GM18507 (cell line): ENCODE results near the gene CCSER1.
"Not testable (repeated sequence)": the region's sequence is repeated elsewhere in the genome, so short reads cannot be mapped to it uniquely, and the experiment has no call there.

ENCODE experiments used
- DNase-seq: peaks from one replicate; pipeline ENCODE4 v3.0.0; 2011; ENCODE audit warnings: low read depth; ENCODE audit not compliant: insufficient read length; ENCODE audit errors: extremely low spot score
- FAIRE-seq: peaks from 2 replicates; lab custom pipeline; 2011; peaks lifted over from hg19 to GRCh38; lab: Jason Lieb, UNC

CCSER1 gene

DNA sequence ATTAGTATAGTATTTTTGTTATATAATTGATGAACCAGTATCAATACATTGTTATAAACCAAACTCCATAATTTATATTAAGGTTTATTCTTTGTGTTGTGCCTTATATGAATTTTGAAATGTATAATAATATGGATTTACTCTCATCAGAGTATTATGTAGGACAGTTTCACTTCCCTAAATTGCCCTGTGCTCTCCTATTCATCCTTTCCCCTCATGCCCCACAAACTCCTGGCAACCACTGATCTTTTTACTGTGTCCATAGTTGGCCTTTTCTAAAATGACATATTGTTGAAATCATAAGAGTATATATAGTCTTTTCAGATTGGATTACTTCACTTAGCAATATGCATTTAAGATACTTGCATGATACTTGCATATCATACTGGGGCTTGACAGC is 1218.4 kb downstream of the CCSER1 start:
- DNase-seq (no peak), FAIRE-seq (no peak)

DNA sequence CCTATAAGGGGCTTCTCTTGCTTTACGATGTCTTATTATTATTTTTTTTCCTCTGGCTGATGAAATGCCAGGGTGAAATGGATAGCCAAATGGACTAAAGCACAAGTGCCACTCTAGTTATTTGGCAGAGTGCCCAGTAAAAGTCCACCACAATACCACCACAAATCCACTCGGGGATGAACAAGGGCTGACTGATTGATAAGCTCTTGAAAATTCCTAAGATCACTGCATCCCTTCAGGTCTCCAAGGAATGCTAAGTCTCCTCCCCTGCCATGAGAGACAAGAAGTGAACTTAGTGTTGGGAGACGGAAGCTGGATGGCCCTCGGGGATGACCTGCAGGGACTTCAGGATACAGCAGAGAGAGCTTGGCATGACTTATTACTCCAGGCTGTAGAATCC is 1229.3 kb downstream of the CCSER1 start:
- not testable (repeated sequence) for FAIRE-seq, DNase-seq

DNA sequence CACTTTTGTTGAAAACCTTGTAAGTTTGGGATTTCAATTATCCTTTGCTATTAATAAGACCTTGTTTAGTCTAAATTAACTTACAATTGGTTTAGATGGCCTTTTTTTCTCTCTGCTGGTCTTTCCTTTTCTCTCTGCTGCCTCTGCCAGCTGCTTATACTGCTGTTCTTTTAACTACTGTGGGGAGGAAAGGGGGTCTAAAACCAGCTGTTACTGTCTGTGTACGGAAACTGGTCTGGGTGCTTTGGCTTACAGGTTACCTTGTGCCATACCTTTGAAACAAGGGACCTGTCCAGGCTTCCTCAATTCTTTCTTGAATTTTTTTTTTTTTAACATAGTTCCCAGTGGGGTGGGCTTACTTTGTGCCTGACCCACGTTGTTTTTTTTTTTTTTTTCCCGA is 1230.8 kb downstream of the CCSER1 start:
- DNase-seq, FAIRE-seq: not testable (repeated sequence)

DNA sequence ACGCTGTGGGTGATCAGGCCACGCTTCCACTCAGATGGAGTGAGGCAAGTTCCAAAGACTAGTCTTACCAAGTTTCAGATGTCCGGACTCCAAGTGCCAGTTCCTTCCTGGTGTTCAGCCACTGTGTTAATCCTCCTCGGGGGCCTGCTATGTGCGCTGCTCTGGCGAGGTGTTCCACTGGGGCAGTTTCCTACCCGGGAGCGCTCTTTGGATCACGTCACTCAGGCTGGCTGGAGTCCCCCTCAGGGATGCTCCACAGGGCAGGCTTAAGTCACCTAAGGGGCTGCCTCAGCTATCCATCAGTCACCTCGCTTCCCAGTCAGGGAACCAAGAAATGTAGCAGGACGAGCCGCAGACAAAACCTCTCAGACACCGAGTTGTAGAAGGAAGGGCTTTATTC is 1231.4 kb downstream of the CCSER1 start:
- DNase-seq, FAIRE-seq: not testable (repeated sequence)

DNA sequence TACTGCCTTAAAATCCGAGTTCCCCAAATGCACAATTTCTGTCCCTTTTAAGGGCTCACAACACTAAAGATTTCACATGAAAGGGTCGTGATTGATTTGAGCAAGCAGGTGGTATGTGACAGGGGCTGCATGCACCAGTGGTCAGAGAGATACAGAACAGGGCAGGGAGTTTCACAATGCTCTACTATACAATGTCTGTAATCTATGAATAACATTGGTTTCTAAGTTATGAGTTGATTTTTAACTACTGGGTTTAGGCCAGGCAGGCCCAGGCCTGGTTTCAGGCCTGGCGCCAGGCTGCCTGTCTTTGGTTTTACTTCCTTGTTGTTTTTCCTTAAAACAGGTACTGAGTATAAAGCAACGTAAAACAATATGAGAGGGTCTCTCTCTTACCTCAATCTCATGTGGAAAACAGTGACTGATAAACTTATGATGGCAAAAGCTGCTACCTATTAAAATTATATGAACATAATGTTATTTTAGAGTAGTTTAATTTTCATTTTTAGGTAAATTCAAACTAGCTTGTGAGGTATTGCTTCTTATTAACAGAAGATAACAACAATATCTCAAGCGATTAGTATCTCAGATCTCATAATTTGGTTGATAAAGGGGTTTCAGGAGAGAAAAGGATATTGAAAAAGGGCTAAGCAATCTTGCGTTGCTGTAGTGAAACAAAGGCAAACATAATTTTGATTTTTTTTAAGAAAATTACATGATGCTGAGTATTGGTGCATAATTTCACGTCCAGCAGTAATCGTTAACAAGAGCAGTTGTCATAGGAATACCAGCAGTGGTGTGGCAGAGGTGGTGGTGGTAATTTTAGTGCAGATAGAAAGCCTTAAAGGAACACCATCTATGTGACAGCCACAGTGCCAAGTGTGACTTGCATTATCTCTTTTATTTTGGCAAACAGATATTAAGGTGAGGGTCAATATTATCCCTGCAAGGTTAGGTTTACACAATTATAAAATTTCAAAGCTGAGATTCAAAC is 1232.1 kb downstream of the CCSER1 start:
- DNase-seq = no peak
- peak; percentile 71 for FAIRE-seq

DNA sequence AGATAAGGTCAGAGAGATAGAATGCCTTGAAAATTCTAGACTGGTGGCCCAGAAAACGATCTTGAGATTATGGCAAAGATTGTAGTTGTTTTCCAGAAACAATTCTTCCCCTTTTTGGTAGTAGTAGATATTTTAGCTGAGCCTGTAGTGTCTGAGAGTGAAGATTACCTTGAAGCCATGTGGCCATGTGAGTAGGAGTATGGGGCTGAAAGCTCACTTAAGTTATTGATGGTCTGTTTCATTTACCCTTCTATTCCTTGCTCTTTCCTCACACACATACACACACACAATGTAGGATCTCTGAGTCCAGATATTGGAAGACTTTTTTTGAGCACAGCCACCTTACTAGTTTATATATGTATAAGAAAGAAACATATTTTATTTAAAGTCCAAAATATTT is 1234.9 kb downstream of the CCSER1 start:
- DNase-seq = no peak
- no peak for FAIRE-seq

DNA sequence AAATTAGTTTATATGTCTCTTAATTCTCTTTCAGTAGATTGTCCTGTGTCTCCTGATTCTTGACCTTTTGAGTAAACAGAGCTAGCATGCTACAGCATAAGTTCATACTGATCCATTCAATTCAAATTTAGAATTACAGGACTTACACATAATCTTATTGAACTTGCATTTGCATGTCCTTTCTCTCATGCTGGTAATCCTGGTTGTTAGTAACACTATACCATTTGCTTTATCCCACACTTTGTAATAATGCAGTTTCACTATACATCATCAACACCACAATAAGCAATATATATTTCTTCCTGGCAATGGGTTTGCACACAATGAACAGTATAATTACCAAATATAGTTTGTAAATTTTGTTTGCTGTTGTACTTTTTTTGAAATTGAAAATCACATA is 1239.4 kb downstream of the CCSER1 start:
- DNase-seq = no peak
- FAIRE-seq = peak; percentile 12

DNA sequence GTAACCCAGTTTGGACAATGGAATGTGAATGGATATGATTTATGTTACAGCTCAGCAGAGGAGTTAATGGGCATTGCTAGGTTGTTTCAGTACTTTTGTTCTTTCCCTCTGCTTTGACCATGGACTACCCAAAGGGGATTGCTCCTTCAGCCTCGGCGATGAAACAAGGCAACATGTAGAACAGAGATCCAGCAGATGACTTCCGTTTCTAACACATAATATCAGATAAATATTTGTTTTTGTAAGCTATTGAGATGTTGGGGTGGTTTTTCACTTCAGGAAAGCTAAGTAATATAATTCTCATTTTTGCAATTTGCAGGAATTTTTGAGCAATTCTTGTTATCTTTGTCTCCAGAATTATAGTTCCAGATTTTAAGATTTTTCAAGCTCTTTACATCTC is 1241.9 kb downstream of the CCSER1 start:
- DNase-seq = no peak
- no peak for FAIRE-seq

DNA sequence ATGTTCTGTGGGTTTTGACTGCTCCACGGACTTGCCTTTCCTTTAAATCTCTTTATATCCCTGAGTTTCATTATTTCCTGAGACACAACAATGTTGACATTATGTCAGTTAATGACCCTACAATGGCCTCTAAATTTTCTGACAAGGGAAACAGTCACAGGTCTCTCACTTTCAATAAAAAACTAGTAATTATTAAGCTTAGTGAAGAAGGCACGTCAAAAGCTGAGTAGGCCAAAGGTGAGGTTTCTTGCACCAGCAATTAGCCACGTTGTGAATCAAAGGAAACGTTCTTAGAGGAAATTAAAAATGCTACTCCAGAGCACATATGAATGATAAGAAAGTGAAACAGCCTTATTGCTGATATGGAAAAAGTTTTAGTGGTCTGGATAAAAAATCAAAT is 1246.4 kb downstream of the CCSER1 start:
- no peak for FAIRE-seq
- DNase-seq = no peak

DNA sequence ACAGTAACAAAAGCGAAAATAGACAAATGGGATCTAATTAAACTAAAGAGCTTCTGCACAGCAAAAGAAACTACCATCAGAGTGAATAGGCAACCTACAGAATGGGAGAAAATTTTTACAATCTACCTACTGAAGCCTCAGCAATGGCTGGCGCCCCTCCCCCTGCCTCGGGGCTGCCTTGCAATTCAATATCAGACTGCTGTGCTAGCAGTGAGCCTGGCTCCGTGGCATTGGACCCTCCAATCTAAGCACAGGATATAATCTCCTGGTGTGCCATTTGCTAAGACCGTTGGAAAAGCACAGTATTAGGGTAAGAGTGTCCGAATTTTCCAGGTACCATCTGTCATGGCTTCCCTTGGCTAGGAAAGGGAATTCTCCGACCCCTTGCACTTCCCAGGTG is 1278.2 kb downstream of the CCSER1 start:
- not testable (repeated sequence) for FAIRE-seq

DNA sequence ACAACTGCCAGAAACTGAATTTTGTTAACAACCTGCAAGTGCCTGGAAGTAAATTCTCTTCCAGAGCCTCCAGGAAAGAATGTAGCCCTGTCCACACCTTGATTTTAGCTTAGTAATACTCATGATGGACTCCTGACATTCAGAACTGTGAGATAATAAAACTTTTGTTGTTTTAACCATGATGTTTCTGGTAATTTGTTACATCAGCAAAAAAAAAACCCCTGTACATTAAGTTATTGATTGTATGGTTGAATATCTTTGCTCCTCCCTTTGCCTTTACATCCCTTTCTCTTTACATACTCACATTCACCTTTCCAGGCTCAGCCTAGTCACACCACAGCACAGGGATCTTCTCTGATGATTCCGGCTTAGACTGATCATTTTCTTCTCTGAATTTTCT is 1294.8 kb downstream of the CCSER1 start:
- FAIRE-seq (no peak), DNase-seq (no peak)

More for the DNA sequence above, 1278.2 kb downstream of the CCSER1 start:
- DNase-seq = not testable (repeated sequence)

DNA sequence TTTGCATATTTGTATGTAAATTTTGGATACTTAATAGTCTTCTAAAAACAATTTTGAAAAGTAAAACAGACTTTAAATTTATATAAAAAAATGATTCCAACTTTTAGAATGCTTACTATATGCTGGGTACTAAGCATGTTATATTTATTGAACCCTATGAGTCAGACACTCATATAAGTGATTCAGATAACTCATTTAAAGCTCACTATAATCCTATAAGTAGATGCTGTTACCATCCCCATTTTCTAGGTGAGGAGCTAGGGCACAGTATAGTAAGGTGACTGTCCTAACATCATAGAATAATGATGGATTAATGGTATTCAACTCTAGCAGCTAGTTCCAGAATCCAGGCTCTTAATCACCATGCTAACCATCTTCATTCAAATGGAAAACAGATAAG is 1299.5 kb downstream of the CCSER1 start:
- DNase-seq (no peak), FAIRE-seq (no peak)

DNA sequence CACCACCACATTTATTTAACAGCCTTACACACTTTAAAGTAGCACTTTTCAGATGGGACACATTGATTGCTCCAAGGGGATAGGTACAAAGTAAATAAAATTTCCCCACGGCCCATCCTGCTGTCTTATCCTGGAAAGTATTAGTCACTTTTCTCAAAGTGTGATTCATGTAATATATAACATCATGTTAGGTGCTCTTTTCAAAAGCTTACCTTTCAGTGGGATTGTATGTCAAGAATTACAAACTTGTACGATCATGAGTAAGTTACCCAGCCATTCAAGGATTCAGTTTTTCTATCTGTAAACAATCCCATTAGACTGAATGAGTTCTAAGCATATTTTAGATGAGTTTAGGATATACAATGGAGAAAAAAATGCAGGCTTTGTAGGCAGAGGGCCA is 1300.0 kb downstream of the CCSER1 start:
- FAIRE-seq (no peak), DNase-seq (no peak)

DNA sequence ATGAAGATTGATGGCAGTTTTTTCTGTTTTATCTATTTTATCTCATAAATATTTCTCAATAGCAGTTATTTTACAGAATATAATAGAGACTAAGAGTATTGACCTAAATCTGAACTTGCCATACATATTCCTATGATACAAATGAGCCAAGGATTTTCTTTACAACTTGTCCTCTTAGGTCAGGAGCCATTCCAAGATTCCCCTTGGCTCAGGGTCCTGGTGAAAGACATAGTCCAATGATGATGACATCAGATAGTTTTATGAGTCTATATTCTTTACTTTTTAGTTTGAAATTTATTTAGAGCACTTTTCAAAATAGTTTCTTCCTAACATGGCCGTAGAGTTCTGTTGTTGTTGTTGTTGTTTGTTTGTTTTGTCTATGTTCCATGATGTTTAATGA is 1307.4 kb downstream of the CCSER1 start:
- no peak for DNase-seq

DNA sequence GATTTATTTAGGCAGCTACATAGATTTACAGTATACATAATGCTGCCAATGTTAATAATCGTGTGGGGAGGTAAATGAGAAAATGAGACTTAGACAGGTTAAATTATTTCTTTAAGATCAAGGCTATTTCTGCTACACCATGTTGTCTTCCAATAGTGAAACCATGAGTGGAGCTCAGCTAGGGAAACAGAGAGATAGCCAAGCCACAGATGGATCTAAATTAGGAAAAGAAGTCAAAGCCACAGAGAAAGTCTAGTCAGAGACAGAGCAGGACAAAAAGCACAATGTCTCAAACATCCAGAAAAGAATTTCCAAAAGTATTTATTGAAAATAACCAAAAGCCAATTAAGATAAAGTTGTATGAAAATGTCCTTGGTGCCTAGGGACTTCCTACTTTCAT is 1309.4 kb downstream of the CCSER1 start:
- FAIRE-seq (no peak), DNase-seq (no peak)

More for the DNA sequence above, 1307.4 kb downstream of the CCSER1 start:
- FAIRE-seq = no peak

DNA sequence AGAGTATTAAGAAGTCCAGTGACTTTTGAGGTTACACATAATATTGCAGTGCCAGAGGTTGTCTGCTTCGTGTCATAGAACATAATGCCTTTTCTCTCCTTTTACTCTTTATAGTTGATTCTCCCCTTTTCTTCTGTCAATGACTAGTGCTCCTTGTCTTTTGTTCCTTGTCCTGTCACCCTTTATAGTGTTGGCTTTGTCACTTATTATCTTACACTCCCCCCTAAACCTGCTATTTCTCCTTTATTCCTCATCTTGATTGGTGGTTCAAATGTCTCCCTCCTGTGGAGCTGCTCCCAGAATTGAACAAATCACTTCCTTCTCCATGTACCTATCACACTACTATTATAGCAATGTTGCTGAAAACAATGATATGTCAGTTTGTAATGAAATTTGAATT is 1320.0 kb downstream of the CCSER1 start:
- FAIRE-seq (no peak), DNase-seq (no peak)

DNA sequence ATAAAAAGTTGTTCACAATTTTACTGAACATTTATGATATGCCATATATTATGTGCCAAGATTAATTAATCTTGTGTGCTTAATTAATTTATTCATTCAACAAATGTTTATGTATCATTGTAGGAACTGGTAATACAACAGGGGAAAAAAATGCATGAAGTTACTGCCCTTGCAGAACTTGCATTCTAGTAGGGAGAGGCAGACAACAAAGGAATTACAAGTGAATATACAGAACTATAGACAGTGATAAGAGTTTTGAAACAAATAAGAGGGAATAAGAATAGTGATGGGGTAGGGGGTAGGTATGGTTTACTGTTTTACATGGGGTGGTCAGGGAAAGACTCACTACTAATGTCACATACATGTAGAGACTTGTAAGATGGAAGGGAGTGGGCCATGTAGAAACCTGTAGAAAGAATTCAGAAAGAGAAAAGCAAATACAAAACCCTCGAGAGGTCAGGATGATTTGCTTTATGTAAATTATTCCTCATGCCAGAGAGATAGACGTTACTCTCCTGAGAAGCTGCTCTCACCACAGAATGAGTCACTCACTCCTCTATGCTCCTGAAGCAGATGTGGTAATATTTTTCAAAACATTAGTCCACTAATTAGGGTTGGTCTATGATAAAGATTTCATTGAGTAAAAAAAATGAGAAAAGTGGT is 1321.6 kb downstream of the CCSER1 start:
- DNase-seq = no peak
- no peak for FAIRE-seq

DNA sequence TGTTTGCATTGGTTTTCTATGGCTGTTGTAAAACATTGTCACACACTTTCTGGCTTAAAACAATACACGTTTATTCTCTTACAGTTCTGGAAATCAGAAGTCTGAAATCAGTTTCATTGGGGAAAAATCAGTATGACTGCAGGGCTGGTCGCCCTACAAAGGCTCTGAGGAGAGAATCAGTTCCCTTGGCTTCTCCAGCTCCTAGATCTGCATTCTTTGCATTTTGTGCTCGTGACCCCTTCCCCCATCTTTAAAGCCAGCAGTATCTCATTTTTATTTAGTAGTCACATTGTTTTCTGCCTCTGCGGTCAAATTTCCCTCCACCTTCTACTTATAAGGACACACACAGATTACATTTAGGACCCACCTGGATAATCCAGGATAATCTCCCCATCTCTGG is 1326.9 kb downstream of the CCSER1 start:
- no peak for FAIRE-seq
- DNase-seq = no peak

DNA sequence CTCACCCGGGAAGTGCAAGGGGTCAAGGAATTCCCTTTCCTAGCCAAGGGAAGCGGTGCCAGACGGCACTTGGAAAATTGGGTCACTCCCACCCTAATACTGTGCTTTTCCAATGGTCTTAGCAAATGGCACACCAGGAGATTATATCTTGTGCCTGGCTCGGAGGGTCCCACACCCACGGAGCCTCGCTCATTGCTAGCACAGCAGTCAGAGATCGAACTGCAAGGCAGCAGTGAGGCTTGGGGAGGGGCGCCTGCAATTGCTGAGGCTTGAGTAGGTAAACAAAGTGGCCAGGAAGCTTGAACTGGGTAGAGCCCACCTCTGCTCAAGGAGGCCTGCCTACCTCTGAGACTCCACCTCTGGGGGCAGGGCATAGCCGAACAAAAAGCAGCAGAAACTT is 1335.4 kb downstream of the CCSER1 start:
- not testable (repeated sequence) for DNase-seq, FAIRE-seq

DNA sequence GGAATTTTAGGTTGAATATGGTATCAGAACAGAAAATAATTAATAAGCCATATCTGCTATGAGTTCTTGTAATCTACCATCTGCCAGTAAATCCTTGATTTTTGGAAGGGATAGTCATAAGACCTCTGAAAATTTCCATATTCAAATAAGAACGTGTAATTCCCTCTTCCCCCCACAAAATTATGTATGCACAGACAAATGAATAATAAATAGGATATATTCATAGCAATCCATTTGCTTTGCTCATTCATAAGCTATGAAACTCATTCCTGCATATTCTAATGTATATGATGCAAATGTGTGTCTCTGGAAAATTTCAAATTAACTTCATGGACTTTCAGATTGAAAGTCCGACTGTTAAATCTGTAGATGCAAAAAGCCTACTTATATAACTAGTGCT is 1343.5 kb downstream of the CCSER1 start:
- DNase-seq (no peak), FAIRE-seq (peak; percentile 15)

DNA sequence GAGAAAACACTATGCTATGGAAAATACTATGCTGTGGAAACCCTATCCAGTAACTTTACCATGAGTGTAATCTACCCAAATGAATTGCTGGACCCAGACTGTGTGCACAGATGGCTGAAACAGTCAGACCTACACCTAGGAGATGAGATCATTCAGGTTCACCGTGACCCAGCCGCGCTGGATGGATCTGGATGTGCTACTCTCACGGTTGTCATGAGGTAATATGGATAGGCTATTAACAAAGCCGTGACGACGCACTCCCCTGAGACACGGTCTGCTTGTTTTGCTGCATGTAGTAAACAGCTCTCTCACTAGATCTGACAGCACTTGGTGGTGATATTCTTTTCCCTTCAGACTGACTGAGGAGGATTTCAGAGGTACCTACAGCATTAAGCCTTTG is 1344.1 kb downstream of the CCSER1 start:
- DNase-seq = no peak
- no peak for FAIRE-seq
